Loucy (cell line): Measurements from ENCODE around the gene SLC25A15.

Experiments
- H2AFZ ChIP-seq: fragments of 200-600 bp; sonication (generic); 2 replicates; pipeline ENCODE4 v1.6.0; 2016; ENCODE audit warnings: antibody characterized with exemption, mild to moderate bottlenecking, low read length, moderate library complexity
- H3F3A ChIP-seq: fragments of 200-600 bp; 2 replicates; pipeline ENCODE4 v1.6.0; 2016; ENCODE audit warnings: antibody characterized with exemption, low read depth, mild to moderate bottlenecking
- H3K27me3 ChIP-seq: fragments of 200-600 bp; sonication (generic); 2 replicates; pipeline ENCODE4 v1.6.1; 2014; ENCODE audit warnings: low read length, mild to moderate bottlenecking; ENCODE audit not compliant: insufficient read depth, poor library complexity, severe bottlenecking
- H3K36me3 ChIP-seq: fragments of 200-600 bp; sonication (generic); 2 replicates; pipeline ENCODE4 v1.6.1; 2016; ENCODE audit warnings: low read length; ENCODE audit not compliant: insufficient read depth
- H3K4me1 ChIP-seq: fragments of 200-600 bp; sonication (generic); 2 replicates; pipeline ENCODE4 v1.5.1; 2014; ENCODE audit warnings: low read length, mild to moderate bottlenecking; ENCODE audit not compliant: insufficient read depth, poor library complexity, severe bottlenecking
- H3K4me2 ChIP-seq: fragments of 200-600 bp; sonication (generic); 2 replicates; pipeline ENCODE4 v1.6.0; 2014; ENCODE audit warnings: antibody characterized with exemption, low read length, low read depth, mild to moderate bottlenecking; ENCODE audit not compliant: poor library complexity, severe bottlenecking
- H3K4me3 ChIP-seq: fragments of 200-600 bp; sonication (generic); 2 replicates; pipeline ENCODE4 v1.5.1; 2014; ENCODE audit warnings: low read length, mild to moderate bottlenecking, mixed read lengths; ENCODE audit not compliant: poor library complexity, severe bottlenecking
- H3K79me2 ChIP-seq: fragments of 200-600 bp; sonication (generic); 2 replicates; pipeline ENCODE4 v1.6.1; 2014; ENCODE audit warnings: low read length; ENCODE audit not compliant: insufficient read depth
- H3K9ac ChIP-seq: fragments of 200-600 bp; sonication (generic); 2 replicates; pipeline ENCODE4 v1.6.0; 2014; ENCODE audit warnings: mild to moderate bottlenecking, low read depth, low read length, moderate library complexity; ENCODE audit not compliant: poor library complexity, severe bottlenecking
- H3K9me2 ChIP-seq: fragments of 200-600 bp; sonication (generic); replicated peaks from 2 replicates; pipeline ENCODE4 v1.6.1; 2016; ENCODE audit warnings: low read depth, low read length, mixed read lengths
- H3K9me3 ChIP-seq: fragments of 200-600 bp; sonication (generic); 2 replicates; pipeline ENCODE4 v1.6.1; 2014; ENCODE audit warnings: mild to moderate bottlenecking, antibody characterized with exemption, low read length, low read depth; ENCODE audit not compliant: insufficient read depth
- H4K20me1 ChIP-seq: fragments of 200-600 bp; sonication (generic); 2 replicates; pipeline ENCODE4 v1.6.0; 2014; ENCODE audit warnings: antibody characterized with exemption, low read length, mild to moderate bottlenecking; ENCODE audit not compliant: insufficient read depth, poor library complexity, severe bottlenecking
- EZH2phosphoT487 ChIP-seq: fragments of 200-600 bp; IDR thresholded peaks from 2 replicates; pipeline ENCODE4 v1.6.1; 2018; ENCODE audit warnings: antibody characterized with exemption, mild to moderate bottlenecking, moderate library complexity, borderline replicate concordance
- TF ChIP-seq, protein P1 (sequence below): fragments of 200-600 bp; sonication (generic); conservative IDR thresholded peaks from 2 replicates; pipeline ENCODE4 v1.5.1; 2014; ENCODE audit warnings: mild to moderate bottlenecking, antibody characterized with exemption, low read length

SLC25A15 gene

DNA sequence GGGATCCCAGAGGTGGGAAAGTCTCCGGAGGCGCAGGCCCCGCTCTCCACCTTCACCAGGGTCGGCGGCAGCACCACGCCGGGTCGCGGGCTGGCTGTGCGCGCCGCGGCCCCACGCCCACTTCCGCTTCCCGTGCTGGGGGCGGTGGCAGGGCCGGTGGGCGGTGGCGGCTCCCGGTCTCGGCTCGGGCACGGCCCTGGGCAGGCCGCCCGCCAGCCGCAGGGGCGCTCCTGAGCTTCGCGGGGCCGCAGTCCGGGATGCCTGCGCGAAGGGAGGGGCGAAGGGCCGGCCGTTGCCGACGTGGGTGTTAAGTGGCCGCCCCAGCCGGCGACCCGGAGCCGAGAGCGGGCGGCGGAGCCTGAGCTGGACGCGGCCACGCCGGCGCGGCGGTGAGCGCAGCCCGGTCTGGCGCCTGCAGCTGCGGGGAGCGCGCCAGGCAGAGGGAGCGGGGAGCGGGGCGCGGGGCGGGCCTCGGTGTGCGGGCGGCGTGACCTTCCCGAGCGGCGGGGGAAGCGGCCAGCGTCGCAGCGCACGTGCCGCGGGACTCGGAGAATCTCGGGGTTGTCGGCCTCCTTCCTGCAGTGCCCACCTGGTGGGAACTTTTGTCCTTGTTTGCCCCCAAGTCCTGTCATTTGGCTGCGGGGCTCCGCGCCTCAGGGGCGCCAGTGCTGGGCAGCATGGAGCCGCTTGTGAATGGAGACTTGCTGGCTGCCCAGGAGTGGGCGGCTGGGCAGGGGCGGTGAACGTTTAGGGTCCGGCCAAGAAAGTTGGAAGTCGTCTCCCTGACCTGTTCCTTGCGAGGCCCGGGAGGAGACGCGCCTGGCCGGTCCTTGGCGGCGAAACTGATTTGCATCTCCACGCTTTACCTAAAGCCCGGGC, at the start of gene SLC25A15:
Gene SLC25A15, plus strand, starts transcription at position 337 of the 879 bp plus-strand sequence. CDS start 3,616 bp downstream, outside the sequence.
- H3K36me3 ChIP-seq, result no peaks in the 10 kb centered on the region
- peaks cover 14% of the 10 kb centered on the region for H3F3A ChIP-seq
- H2AFZ ChIP-seq, result peak within 1 kb of the TSS; percentile 87
- H3K9me2 ChIP-seq, result no peaks in the 10 kb centered on the region
- TF ChIP-seq EZH2phosphoT487, result no peak
- TF ChIP-seq, protein P1, sequence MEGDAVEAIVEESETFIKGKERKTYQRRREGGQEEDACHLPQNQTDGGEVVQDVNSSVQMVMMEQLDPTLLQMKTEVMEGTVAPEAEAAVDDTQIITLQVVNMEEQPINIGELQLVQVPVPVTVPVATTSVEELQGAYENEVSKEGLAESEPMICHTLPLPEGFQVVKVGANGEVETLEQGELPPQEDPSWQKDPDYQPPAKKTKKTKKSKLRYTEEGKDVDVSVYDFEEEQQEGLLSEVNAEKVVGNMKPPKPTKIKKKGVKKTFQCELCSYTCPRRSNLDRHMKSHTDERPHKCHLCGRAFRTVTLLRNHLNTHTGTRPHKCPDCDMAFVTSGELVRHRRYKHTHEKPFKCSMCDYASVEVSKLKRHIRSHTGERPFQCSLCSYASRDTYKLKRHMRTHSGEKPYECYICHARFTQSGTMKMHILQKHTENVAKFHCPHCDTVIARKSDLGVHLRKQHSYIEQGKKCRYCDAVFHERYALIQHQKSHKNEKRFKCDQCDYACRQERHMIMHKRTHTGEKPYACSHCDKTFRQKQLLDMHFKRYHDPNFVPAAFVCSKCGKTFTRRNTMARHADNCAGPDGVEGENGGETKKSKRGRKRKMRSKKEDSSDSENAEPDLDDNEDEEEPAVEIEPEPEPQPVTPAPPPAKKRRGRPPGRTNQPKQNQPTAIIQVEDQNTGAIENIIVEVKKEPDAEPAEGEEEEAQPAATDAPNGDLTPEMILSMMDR, result peak; percentile 36
- no peaks in the 10 kb centered on the region for H4K20me1 ChIP-seq
- peak within 1 kb of the TSS; percentile 89 for H3K9ac ChIP-seq
- peaks cover 8% of the 10 kb centered on the region for H3K4me1 ChIP-seq
- H3K27me3 ChIP-seq, result no peaks in the 10 kb centered on the region
- no peaks in the 10 kb centered on the region for H3K9me3 ChIP-seq
- H3K79me2 ChIP-seq, result peaks cover 14% of the 10 kb centered on the region
- H3K4me3 ChIP-seq, result peak within 1 kb of the TSS; percentile 77
- peak within 1 kb of the TSS; percentile 86 for H3K4me2 ChIP-seq

DNA sequence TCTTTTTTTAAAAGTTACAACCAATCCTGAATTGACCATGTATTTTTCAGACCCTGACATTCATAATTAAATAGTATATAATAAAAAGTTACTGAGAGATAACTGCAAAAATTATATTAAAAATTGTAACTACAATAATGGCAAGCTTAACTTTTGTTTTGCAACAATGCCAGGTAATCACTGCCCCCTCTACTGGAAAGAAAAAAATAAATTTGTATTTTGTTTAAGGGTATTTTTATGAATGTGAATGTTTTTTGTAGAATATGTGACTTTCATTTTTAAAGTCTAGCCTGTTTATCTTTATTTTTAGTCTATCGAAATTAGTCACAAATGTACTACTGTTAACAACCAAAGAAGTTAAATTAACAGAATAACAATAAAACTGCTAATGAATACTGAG, 40.1 kb upstream of the SLC25A15 start:
- Histone ChIP-seq H3K36me3 (peaks cover 26% of the 10 kb centered on the region; the same call in 1 of the 2 replicates), H2AFZ (no peak overlapping the region), H3K4me1 (no peaks in the 10 kb centered on the region), H3K9ac (no peak overlapping the region), H3K9me3 (no peaks in the 10 kb centered on the region), H3K27me3 (no peaks in the 10 kb centered on the region), H3K79me2 (no peaks in the 10 kb centered on the region), H4K20me1 (no peaks in the 10 kb centered on the region), H3K4me3 (no peak overlapping the region), H3F3A (no peaks in the 10 kb centered on the region), H3K4me2 (no peak overlapping the region), H3K9me2 (no peaks in the 10 kb centered on the region)
- TF ChIP-seq, protein P1, result no peak; the same call in 1 of the 2 replicates
- no peak for TF ChIP-seq EZH2phosphoT487

DNA sequence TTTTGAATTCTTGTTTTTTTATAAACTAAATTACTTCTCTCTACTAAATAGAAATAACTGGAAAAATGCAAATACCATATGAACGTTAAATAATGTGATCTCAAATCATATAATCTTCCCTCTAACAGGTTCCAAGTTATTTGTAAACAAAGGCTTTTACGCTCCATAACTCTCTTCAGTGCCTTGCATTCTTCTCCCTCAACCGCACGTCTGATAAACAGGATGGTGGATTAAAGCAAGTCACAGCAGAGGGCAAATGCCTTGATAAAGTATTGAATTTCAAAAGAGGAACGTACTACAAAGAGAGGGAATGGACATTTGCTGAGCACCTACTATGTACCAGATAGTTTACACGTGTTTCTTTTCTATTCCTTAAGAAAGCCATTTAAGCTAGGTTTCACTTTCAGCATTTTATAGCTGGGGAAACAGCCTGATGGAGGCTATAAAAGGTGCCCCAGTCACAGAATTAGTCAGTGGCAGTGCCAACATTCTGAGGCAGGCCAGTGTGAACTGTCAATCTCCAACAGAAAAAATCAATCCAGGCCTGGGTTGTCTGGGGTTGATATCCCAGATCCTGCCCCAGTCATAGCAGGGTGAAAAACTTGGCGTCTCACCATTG, 34.2 kb upstream of the SLC25A15 start:
- H3K9me2 ChIP-seq, result no peaks in the 10 kb centered on the region
- no peak overlapping the region for H3K9ac ChIP-seq
- peaks cover 2% of the 10 kb centered on the region; the same call in 1 of the 2 replicates for H3K79me2 ChIP-seq
- H3F3A ChIP-seq, result no peaks in the 10 kb centered on the region
- no peak overlapping the region for H3K4me3 ChIP-seq
- no peaks in the 10 kb centered on the region for H3K9me3 ChIP-seq
- peaks cover 42% of the 10 kb centered on the region; the same call in 1 of the 2 replicates for H3K36me3 ChIP-seq
- H4K20me1 ChIP-seq, result no peaks in the 10 kb centered on the region
- TF ChIP-seq, protein P1, result no peak
- no peak for TF ChIP-seq EZH2phosphoT487
- no peak overlapping the region for H3K4me2 ChIP-seq
- H3K4me1 ChIP-seq, result no peaks in the 10 kb centered on the region
- no peak overlapping the region for H2AFZ ChIP-seq
- H3K27me3 ChIP-seq, result no peaks in the 10 kb centered on the region
